Hematopoietic multipotent progenitor cell treated with erythropoietin and hydrocortisone succinate and interleukin-3 and kit ligand, for 15 days (in vitro differentiated cells): Measurements from ENCODE around the gene TGFBR2.

Experiments used
- DNase-seq: peaks from one replicate; pipeline ENCODE4 v3.0.0-alpha.2; 2015; ENCODE audit warnings: low spot score

The TGFBR2 gene

DNA sequence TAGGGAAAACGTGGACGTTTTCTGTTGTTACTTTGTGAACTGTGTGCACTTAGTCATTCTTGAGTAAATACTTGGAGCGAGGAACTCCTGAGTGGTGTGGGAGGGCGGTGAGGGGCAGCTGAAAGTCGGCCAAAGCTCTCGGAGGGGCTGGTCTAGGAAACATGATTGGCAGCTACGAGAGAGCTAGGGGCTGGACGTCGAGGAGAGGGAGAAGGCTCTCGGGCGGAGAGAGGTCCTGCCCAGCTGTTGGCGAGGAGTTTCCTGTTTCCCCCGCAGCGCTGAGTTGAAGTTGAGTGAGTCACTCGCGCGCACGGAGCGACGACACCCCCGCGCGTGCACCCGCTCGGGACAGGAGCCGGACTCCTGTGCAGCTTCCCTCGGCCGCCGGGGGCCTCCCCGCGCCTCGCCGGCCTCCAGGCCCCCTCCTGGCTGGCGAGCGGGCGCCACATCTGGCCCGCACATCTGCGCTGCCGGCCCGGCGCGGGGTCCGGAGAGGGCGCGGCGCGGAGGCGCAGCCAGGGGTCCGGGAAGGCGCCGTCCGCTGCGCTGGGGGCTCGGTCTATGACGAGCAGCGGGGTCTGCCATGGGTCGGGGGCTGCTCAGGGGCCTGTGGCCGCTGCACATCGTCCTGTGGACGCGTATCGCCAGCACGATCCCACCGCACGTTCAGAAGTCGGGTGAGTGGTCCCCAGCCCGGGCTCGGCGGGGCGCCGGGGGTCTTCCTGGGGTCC lies at the start of gene TGFBR2:
TGFBR2 (plus strand) TSS at position 301 of the 731 bp plus-strand sequence; CDS start at position 584, 283 bp downstream.
- DNase-seq: peak; percentile 55

DNA sequence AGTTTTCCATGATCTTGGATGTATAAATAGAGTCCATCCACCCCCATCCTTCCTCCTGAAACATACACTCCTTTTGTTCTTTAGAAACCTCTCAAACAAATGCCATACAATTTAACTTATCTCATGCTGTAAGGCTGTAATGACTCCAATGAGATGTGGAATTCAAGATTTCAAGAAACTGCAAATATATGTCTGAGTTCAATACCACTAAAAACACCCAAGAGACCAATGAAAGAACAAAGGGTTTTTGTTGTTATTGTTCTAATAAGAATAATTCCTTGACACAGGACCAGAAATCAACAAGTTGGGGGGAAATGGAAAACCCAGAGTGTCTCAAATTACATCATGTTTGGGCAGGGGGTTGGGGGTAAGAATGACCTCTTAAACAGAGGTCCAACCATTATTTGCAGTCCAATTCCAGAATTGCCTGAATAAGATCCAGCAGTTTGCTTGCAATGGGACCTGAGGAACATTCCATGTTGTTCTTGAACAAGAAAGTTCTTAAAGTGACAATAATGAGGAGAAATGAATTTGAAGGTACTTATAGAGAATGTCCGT lies 48.6 kb upstream of the TGFBR2 start:
- no peak for DNase-seq

DNA sequence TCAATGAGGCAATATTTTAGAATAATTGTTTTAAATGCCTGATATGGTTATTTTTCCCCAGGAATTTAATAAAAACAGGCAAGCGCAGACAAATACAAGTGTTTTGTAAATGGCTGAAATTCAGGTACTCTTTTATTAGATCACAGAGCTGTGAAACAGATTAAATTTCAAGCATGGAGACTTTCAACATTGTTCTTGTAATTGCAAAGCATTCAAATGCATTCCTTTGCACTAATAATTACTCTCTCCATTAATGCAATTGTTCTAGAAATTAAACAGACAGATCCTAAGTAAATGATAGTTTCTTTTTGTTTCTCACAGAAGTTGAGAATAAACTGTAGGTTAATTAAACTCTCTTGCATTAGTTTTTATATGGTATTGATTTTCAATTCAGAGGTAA lies 42.4 kb upstream of the TGFBR2 start:
- no peak for DNase-seq

DNA sequence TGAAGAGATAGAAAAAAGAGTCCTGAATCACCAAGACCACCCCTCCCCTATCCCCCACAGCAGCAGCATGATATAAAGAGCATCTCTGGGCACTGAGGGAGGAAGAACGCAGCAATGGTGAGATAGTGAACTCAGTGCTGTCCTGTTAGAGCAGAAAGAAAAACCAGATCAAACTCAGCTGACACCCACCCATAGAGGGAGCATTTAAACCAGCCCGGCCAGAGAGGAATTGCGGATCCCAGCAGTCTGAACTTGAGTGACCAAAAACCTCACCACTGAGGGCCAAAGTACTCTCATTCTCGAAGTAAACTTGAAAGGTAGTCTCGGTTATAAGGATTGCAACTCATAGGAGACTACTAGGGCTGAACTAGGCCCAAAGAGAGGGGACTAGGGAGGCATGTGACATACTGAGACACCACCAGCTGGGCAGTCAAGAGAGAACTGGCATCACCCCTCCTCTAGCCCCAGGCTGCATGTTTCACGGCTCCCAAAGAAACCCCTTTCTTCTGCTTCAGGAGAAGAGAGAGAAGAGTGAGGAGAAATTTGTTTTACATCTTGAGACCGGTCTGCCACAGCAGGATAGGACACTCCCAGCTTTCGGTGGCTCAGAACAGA lies 39.2 kb upstream of the TGFBR2 start:
- DNase-seq: no peak

DNA sequence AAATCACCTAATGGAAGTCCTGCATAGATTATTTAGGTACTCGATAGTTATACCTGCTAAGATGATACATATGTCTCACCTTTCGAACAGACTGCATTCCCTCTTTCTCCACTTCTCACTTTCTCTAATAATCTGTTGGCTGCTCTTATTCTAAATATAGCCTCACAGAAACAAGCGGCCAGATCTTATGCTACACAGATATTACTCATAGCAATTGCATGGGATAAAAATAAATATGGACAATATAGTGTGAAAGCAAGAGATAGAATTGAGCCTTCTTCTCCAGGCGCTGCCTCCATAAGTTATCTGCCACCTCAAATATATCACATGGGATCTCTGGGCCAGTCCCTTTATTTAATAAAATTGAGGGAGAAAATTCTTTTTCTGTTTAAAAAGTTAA lies 29.5 kb upstream of the TGFBR2 start:
- DNase-seq: no peak

DNA sequence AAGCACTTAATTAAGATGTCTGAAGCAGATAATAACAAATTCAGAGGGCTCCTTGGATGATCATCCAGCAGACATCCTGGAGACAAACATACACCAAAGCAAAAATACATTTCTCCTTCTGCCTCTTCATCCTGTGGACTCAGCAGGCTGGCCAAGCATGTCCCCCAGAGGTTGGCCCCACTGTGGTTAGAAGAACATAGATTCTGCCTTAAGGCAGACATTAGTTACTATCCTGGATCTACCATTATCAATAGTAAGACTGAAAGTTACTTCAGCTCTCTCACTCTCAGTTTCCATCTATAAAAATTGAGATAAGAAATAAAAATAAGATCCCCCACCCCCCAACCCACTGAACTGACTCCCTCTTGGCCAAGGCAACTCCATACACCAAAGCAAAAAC lies 28.6 kb upstream of the TGFBR2 start:
- no peak for DNase-seq

DNA sequence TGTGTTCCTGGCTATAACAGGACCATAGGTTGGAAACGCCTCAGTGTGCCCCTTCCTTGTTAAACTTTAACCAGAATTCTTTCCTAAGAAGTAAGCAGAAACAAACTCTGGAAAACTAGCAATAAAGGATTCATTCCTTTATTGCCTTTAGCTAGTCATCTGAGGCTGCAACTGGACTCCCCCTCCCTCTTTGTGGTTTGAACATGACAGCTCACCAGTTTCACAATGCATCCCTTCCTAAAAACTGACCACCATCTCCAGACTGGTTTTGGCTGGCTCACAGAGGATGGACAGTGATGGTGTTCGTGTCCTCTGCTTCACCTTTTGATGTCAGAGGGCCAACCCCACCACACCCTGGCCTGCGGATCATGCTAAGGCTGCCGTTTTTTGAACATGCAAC lies 27.9 kb upstream of the TGFBR2 start:
- no peak for DNase-seq

DNA sequence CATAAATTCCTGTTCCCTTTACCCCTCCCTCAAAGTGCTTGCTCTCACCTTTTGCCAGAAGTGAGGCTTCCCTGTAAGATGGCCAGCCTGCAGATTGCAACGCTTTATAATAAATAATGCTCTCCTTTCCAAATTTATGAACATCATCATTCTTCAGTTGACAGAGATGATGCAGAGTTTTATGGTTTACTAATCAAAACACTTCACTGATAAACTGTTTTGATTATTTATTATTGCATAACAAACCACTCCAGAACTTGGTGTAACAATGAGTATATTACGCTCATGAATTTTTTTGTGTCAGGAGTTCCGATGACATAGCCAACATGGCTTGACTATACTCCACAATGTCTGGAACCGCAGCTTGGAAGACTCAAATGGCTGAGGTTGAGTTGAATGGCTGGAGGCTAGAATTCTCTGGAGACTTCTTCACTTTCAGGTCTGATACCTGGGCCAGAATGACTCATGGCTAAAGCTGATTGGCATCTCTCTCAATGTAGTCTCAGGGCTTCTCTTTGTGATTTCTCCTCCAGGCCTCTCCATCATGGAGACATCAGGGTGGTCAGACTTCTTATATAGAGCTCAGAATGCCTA lies 27.3 kb upstream of the TGFBR2 start:
- DNase-seq: no peak

DNA sequence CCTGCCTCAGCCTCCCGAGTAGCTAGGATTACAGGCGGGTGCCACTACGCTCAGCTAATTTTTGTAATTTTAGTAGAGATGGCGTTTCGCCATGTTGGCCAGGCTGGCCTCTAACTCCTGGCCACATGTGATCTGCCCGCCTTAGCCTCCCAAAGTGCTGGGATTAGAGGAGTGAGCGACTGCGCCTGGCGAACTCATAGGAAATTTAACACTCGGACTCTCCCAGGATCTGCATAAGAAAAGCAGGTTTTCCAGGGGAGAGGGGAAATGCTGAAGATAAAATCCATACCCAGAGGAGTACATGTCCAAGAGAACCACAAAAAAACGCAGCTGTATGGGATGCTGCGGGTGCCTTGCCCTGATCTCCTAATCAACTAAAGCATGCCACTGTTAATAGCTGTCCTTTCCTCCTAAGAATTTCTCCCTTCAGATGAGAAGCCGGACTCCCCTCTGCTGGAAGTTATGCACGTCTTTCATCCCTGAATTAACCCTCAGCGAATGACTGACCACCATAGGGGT lies 25.3 kb upstream of the TGFBR2 start:
- DNase-seq: no peak

DNA sequence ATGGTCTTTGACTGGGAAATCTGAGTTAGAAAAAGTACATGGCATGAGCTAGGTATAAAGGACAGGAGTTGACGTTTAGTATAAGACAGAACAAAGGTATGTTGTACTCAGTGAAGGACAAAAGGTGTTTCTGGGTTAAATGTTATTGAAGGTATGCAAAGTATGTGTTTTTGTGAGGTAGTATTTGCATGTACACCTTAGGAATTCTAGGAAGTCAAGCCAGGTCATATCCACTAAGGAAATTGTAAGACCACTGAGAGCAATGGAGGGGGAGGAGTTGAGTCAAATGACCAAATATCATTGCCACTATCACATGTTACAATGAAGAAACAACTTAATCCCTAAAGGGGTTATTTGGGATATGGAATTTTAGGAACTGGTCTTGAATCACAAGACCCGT lies 24.4 kb upstream of the TGFBR2 start:
- DNase-seq: no peak

DNA sequence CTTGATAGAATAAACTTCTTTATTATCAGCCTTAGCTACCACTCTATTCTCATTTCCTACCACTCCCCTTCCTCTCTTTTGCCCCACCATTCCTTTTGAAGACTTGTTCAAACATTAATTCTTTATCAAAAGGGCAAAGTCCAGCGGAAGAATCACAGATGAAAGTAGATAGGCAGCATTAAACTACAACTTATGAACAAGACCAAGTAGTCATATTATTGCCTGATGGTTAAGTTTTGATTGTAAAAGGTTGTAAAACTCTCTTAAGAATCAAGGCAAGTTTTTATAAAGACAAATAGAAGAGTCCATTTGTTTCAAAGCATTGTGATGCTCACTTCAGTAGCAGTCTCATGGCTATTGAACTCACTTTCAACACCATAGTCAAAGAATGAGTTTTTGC lies 22.4 kb upstream of the TGFBR2 start:
- no peak for DNase-seq

DNA sequence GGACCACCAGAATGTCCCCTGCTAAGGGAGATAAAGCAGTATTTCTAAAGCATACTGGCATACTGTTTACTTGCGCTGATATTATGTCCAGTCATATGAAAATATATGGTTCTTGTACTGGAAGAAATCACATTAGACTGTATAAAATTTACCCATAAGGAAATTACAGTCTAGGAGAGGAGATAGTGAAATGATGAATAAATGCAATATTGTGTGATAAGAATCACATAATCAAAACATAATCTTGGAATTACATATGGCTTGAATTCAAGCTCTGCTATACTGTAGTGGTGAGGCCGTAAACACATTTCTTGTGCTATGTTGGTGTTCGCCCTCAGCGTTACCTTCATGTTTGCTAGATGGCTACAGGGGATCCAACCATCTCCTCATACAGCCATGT lies 20.7 kb upstream of the TGFBR2 start:
- no peak for DNase-seq

DNA sequence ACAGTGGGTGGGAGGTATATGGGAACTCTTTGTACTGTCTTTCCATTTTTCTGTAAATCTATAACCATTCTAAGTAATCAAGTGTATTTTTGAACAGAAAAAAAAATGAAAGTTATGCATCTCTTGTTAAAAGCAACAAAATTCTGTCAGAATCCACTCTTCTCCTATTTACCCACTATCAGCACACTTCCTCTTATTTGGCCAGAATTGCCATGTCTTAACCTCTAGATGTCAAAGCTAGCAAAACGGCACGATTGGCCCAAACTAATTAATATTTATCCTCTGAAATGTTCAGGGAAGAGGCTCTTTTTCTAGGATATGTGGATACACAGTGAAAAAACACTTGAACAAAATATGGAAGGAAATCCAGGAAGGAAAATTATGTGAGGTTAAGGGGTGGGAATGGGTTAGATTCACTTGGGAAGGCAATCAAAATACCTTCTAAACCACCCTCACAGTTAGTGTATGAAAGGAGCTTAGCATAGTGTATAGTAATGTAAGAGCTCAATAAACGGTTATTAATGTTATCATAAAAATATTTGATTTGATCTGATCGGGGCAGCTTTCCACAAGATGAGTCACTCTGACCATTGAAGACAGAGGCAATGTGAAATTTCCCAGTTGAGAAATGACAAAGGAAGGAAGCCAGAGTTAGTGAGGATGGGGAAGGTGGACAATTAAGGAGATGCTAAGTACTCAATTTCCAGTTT lies 20.1 kb upstream of the TGFBR2 start:
- no peak for DNase-seq

DNA sequence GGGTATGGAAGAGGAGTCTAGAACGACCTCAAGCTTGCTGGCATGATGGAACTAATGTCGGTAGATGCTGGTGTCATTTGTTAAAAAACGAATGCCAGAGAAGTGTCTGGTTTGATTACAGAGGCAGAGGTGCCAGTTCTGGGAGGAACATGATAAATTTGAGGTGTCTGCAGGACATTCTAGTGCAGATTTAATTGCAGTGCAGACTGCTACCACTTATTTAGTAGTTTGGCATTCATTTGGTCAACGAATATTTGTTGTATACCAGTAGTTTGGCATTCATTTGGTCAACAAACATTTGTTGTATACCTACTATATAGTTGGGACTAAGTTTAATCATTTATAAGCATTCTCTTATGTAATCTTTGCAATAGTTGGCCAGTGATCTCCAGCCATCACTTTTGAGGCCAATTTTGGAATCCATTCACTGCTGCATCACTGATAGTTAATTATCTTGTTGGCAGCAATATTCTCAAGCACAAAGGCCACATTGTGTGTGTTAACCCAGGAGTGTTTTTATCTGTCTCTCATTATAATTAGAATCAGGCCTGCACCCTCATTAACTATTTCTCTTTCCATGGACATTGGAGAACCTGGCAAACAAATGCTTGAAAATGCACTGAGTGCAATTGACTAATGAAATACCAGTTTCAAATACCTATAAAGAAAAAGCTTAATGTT lies 19.5 kb upstream of the TGFBR2 start:
- no peak for DNase-seq

DNA sequence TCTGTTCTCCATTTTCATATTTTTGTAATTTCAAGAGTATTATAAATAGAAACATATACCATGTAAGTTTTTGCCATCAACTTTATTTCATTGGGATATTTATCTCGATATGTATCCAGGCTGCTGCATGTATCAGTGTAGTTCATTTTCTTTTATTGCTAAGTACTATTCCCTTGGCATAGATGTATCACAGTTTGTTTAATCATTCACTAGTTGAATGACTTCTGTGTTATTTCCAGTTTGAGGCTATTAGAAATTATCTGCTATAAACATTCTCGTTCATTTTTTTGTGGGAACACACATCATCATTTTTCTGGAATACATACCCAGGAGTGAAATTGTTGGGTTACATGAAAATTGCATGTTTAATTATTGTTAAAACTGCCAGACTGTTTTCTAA lies 18.5 kb upstream of the TGFBR2 start:
- DNase-seq: no peak

DNA sequence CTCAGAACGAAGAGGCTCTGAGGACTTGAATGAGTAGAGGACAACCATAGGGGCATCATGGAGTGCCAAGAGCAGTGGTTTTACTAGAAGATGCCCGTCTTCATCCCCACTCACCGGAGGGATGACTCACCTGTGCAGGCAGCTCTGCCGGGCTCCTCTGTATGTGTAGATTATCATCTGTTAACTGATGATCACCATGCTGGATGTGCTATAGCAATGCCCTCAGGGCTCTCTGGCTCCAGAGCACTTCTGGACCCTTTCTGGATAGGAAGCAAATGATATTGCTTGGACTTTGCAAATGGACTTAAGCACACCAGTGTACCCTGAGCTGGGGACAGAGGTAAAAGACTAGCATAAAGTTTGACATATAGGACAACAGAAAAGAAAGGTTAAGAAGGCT lies 10.2 kb upstream of the TGFBR2 start:
- DNase-seq: no peak

DNA sequence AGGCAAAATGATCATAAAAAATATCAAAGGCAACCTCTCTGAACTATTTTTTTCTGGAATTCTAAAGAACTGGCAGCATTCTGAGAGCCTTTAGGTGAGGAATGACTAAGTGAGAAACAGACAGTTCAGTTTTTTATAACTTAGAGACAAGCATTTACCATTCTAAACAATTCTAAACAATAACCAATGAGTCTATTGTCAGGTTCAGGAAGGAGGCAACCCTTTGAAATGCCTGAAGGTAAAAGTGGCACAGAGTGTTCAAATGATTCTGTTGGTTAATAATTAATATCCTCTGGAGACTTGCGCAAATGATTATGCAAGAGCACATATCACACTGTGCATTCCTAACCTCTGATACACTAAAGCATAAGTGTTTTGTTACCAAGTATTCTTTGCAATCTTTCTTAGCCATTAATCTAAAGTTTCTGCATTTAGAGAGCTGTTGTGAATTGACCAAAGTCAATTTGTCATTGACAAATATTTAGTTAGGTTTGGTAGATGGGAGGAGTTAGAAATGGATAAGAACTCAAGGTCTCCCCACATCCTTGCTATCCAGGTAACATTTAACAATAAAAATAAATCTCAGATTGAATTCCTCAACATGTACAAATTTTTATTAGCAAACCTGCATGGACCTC lies 9.2 kb upstream of the TGFBR2 start:
- DNase-seq: no peak

DNA sequence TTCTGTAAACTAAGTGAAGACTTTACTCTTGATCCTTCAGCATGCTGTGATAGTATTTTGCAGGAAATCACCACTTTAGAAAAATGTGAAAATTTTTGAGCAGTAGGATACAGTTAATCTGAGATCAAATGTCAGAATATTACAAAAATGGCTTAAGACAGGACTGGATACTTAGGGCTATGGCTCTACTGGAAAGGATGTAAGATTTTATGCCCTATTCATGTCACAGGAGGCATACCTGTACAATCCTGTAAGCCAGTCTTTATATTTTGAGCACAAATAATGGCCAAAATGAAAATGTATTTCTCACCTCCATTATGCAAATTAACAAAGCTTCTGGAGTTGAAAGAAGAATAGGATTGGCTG lies 8.6 kb upstream of the TGFBR2 start:
- DNase-seq: no peak

DNA sequence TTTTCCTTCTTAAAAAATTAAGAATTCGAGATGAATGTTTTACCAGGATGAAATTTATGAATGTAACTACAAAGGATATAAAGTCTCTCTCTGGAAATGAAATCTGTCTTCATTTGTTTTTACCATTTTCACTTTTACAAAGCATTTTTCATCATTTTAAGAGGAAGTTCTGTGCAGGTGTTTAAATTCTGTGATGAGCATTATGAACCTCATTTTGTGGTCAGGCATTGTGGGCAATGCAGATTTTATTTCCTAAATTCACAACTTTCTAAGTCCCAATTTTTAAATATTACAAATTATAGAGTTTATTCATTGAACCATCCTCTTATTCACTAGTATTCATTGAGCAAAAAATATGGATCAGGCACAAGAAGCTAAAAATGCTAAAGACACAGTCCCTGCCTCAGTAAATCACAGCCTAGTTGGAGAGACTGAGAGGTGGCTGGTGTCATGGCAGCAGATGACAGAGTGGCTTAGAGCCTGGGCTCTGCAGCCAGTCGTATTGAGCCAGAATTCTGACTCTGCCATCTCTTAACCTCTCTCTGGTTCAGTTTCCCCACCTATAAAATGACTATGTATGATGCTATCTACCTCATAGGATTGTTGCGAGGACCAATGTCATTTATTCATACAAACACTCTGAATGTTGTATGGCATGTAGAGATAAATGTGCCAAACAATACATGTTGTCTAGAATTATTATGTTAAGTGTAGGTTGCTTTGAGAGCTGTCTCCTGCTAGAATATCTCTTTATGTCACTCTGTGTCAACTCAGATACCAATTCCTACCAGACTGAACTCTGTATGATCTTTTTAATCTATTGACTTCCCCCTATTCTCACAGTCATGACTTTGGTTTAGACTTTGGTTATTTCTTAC lies 7.5 kb upstream of the TGFBR2 start:
- DNase-seq: no peak

DNA sequence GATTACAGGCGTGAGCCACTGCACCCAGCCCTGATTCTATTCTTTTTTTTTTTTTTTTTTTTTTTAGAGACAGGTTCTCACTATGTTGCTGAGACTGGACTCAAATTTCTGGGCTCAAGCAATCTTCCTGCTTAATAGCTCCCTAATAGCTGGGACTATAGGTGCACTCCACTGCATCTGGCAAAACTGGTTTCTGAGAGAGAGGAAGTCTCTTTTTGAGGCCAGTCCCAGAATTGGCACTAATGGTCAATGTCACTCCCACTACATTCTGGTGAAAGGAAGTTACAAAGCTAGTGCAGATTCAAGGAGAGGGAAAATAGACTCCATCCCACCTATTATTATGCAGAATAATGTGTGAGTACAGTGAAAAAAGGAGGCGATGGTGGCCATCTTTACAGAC lies 5.8 kb upstream of the TGFBR2 start:
- DNase-seq: no peak
